ENCODE results near the gene ARGLU1.

GRCh38 chr13:106609116-106609515 lies 41.2 kb upstream of the ARGLU1 start:
- TF ChIP-seq GATA2 (IDR thresholded peaks at IDR 0.05; ENCODE audit: low read depth, low read length) = no peak
- TF ChIP-seq GATA3 (IDR thresholded peaks at IDR 0.05; ENCODE audit: low read depth, low read length) = no peak

All from SH-SY5Y (cell line).